Measurements from ENCODE around the gene ACKR2.
"Not testable (repeated sequence)": the region's sequence is repeated elsewhere in the genome, so short reads cannot be mapped to it uniquely, and the experiment has no call there.

The ACKR2 gene

GRCh38 chr3:42876940-42877720 lies 67.9 kb downstream of the ACKR2 start:
- TF ChIP-seq CTCF (IDR thresholded peaks at IDR 0.05; ENCODE audit: extremely low read depth, missing control alignments): no peak
- no peak for DNase-seq (ENCODE audit: low spot score)

- no peak for TF ChIP-seq CTCF (IDR thresholded peaks at IDR 0.05; ENCODE audit: extremely low read depth, missing control alignments)
Observed at GRCh38 chr3:42877881-42878280, 68.6 kb downstream of the ACKR2 start.

GRCh38 chr3:42880183-42880582 lies 70.9 kb downstream of the ACKR2 start:
- TF ChIP-seq CTCF (IDR thresholded peaks at IDR 0.05; ENCODE audit: extremely low read depth, missing control alignments): no peak
- DNase-seq (ENCODE audit: low spot score): no peak

More at GRCh38 chr3:42877881-42878280, 68.6 kb downstream of the ACKR2 start:
- DNase-seq (ENCODE audit: low spot score): no peak

DNA sequence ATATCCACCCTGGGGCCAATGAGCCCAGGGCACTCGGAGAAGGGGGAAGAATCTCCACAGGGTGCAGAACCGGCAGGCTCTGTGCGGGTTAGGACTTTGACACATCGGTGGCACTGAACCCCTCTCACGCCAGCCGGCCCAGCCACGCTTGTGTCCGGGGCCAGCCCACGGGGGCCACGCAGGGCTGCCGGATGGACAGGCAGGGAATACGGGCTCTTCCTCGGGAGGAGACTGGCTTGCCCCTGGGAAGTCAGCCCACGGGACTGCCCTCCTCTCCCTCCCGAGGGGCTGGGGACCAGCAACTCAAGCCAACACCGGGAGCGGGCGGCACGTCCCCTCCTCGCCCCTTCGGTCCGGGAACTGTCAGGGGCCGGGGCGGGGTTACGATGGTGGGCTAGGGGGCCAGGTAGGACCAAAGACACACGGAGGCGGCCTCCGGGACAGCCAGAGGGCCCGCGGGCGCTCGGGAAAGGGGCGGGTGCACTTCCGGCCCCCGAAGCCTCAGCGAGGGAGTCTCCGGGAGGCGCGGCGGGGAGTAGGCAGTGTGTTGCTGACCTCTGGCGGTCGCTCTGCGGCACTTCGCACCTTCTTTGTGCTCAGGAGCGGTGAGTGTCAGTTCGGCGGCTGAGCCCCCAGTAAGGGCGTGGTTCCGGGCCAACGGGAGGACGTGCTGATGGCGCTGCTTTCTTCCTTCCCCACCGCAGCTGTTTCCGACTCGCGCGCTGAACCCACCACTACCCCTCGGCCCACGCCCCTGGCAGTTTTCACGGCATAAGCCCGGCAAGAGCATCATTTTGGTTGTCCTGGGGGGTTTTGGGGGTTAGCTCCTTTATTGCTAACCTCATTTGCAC lies 71.6 kb downstream of the ACKR2 start:
- TF ChIP-seq CTCF (IDR thresholded peaks at IDR 0.05; ENCODE audit: extremely low read depth, missing control alignments): peak; percentile 91
- DNase-seq (ENCODE audit: low spot score): peak; percentile 91

- DNase-seq (ENCODE audit: low spot score): not testable (repeated sequence)
Observed at GRCh38 chr3:42883251-42883930, 74.1 kb downstream of the ACKR2 start.

GRCh38 chr3:42884324-42884723 lies 75.1 kb downstream of the ACKR2 start:
- no peak for DNase-seq (ENCODE audit: low spot score)
- no peak for TF ChIP-seq CTCF (IDR thresholded peaks at IDR 0.05; ENCODE audit: extremely low read depth, missing control alignments)

GRCh38 chr3:42886294-42886822 lies 77.1 kb downstream of the ACKR2 start:
- TF ChIP-seq CTCF (IDR thresholded peaks at IDR 0.05; ENCODE audit: extremely low read depth, missing control alignments): no peak

More at GRCh38 chr3:42886294-42886822, 77.1 kb downstream of the ACKR2 start:
- DNase-seq (ENCODE audit: low spot score): no peak
